MM.1S (cell line): ENCODE data around the gene FGR.

Source experiments
- DNase-seq: peaks from one replicate; pipeline ENCODE4 v3.0.0-alpha.2; 2015
- H2AFZ ChIP-seq: fragments of 300-600 bp; sonication (generic); 2 replicates; pipeline ENCODE4 v1.6.0; 2016; ENCODE audit warnings: antibody characterized with exemption, low read length
- H3F3A ChIP-seq: fragments of 300-600 bp; sonication (generic); 2 replicates; pipeline ENCODE4 v1.6.1; 2016; ENCODE audit warnings: mild to moderate bottlenecking, antibody characterized with exemption, low read length, moderate library complexity, mixed read lengths; ENCODE audit not compliant: insufficient read depth
- H3K27ac ChIP-seq: fragments of 300-600 bp; sonication (generic); 2 replicates; pipeline ENCODE4 v1.5.1; 2016; ENCODE audit warnings: mild to moderate bottlenecking, low read length
- H3K27me3 ChIP-seq: fragments of 300-600 bp; sonication (generic); replicated peaks from 2 replicates; pipeline ENCODE4 v1.6.0; 2016; ENCODE audit warnings: low read length; ENCODE audit not compliant: insufficient read depth
- H3K36me3 ChIP-seq: fragments of 300-600 bp; sonication (generic); replicated peaks from 2 replicates; pipeline ENCODE4 v1.6.1; 2016; ENCODE audit warnings: mild to moderate bottlenecking, low read length, mixed read lengths; ENCODE audit not compliant: insufficient read depth
- H3K4me1 ChIP-seq: fragments of 300-600 bp; sonication (generic); 2 replicates; pipeline ENCODE4 v1.6.1; 2016; ENCODE audit warnings: low read length, mixed read lengths
- H3K4me2 ChIP-seq: fragments of 300-600 bp; sonication (generic); 2 replicates; pipeline ENCODE4 v1.6.0; 2016; ENCODE audit warnings: low read depth, low read length
- H3K4me3 ChIP-seq: fragments of 300-600 bp; sonication (generic); 2 replicates; pipeline ENCODE4 v1.5.1; 2016; ENCODE audit warnings: low read length, mixed read lengths
- H3K79me2 ChIP-seq: fragments of 300-600 bp; sonication (generic); 2 replicates; pipeline ENCODE4 v1.6.1; 2016; ENCODE audit warnings: mixed run types, low read length, mixed read lengths
- H3K9ac ChIP-seq: fragments of 300-600 bp; sonication (generic); 2 replicates; pipeline ENCODE4 v1.6.1; 2016; ENCODE audit warnings: low read length, mixed read lengths
- H3K9me2 ChIP-seq: fragments of 300-600 bp; sonication (generic); replicated peaks from 2 replicates; pipeline ENCODE4 v1.6.1; 2016; ENCODE audit warnings: mild to moderate bottlenecking, low read length, mixed read lengths; ENCODE audit not compliant: insufficient read depth
- H3K9me3 ChIP-seq: fragments of 300-600 bp; sonication (generic); replicated peaks from 2 replicates; pipeline ENCODE4 v1.6.1; 2016; ENCODE audit warnings: mild to moderate bottlenecking, low read length, mixed read lengths; ENCODE audit not compliant: insufficient read depth
- H4K20me1 ChIP-seq: fragments of 300-600 bp; sonication (generic); 2 replicates; pipeline ENCODE4 v1.6.1; 2016; ENCODE audit warnings: mild to moderate bottlenecking, low read length, moderate library complexity, mixed read lengths; ENCODE audit not compliant: insufficient read depth
- EZH2 ChIP-seq: fragments of 300-600 bp; sonication (generic); optimal IDR thresholded peaks from 2 replicates; pipeline ENCODE3; 2017; ENCODE audit warnings: low read depth, mild to moderate bottlenecking, antibody characterized with exemption, low read length, mixed read lengths
- EZH2phosphoT487 ChIP-seq: fragments of 300-600 bp; sonication (generic); IDR thresholded peaks from 2 replicates; pipeline ENCODE4 v1.6.1; 2018; ENCODE audit warnings: antibody characterized with exemption, low read length
- TF ChIP-seq, protein P1 (sequence below): fragments of 300-600 bp; sonication (generic); IDR thresholded peaks from 2 replicates; pipeline ENCODE4 v1.5.1; 2016; ENCODE audit warnings: antibody characterized with exemption, low read length, mixed read lengths

FGR gene

DNA sequence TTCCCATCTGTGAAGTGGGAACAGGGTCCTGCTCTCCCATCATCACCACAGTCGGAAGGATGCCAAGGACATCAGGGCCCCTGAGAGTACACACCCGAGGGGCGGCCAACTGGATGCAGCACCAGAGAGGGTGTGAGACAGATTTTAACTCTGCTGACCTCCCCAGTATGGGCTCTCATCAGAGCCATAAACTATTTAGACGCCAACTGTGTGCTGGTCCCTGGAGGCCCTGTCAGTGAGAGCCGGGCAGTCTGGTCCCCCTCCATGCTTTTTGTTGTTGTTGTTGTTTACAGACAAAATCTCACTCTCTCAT, 1.7 kb downstream of the FGR start:
- peaks cover 15% of the 10 kb centered on the region for H3K27me3 ChIP-seq
- H3K36me3 ChIP-seq, result no peaks in the 10 kb centered on the region
- no peak overlapping the region for H3K4me3 ChIP-seq
- no peak overlapping the region for H3K9ac ChIP-seq
- no peak for DNase-seq
- no peak overlapping the region for H3K27ac ChIP-seq
- TF ChIP-seq, protein P1, sequence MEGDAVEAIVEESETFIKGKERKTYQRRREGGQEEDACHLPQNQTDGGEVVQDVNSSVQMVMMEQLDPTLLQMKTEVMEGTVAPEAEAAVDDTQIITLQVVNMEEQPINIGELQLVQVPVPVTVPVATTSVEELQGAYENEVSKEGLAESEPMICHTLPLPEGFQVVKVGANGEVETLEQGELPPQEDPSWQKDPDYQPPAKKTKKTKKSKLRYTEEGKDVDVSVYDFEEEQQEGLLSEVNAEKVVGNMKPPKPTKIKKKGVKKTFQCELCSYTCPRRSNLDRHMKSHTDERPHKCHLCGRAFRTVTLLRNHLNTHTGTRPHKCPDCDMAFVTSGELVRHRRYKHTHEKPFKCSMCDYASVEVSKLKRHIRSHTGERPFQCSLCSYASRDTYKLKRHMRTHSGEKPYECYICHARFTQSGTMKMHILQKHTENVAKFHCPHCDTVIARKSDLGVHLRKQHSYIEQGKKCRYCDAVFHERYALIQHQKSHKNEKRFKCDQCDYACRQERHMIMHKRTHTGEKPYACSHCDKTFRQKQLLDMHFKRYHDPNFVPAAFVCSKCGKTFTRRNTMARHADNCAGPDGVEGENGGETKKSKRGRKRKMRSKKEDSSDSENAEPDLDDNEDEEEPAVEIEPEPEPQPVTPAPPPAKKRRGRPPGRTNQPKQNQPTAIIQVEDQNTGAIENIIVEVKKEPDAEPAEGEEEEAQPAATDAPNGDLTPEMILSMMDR, result no peak
- TF ChIP-seq EZH2 (no peak), EZH2phosphoT487 (no peak)
- H3K4me1 ChIP-seq, result peaks cover 5% of the 10 kb centered on the region
- H2AFZ ChIP-seq, result no peak overlapping the region
- no peaks in the 10 kb centered on the region for H4K20me1 ChIP-seq
- no peaks in the 10 kb centered on the region for H3K9me2 ChIP-seq
- H3F3A ChIP-seq, result no peaks in the 10 kb centered on the region
- H3K9me3 ChIP-seq, result no peaks in the 10 kb centered on the region
- H3K79me2 ChIP-seq, result no peaks in the 10 kb centered on the region
- no peak overlapping the region for H3K4me2 ChIP-seq

GRCh38 chr1:27632387-27633297, 2.3 kb downstream of the FGR start:
- H3K36me3 ChIP-seq, result no peaks in the 10 kb centered on the region
- H3K4me3 ChIP-seq, result no peak overlapping the region
- H3K9me2 ChIP-seq, result no peaks in the 10 kb centered on the region
- TF ChIP-seq, protein P1, result no peak
- TF ChIP-seq EZH2 (no peak), EZH2phosphoT487 (no peak)
- H3K9me3 ChIP-seq, result no peaks in the 10 kb centered on the region
- no peaks in the 10 kb centered on the region for H3K79me2 ChIP-seq
- no peak for DNase-seq
- peaks cover 5% of the 10 kb centered on the region for H3K4me1 ChIP-seq
- no peaks in the 10 kb centered on the region for H3F3A ChIP-seq
- H2AFZ ChIP-seq, result no peak overlapping the region
- H3K9ac ChIP-seq, result no peak overlapping the region
- peaks cover 15% of the 10 kb centered on the region for H3K27me3 ChIP-seq
- H4K20me1 ChIP-seq, result no peaks in the 10 kb centered on the region
- no peak overlapping the region for H3K27ac ChIP-seq
- H3K4me2 ChIP-seq, result no peak overlapping the region

DNA sequence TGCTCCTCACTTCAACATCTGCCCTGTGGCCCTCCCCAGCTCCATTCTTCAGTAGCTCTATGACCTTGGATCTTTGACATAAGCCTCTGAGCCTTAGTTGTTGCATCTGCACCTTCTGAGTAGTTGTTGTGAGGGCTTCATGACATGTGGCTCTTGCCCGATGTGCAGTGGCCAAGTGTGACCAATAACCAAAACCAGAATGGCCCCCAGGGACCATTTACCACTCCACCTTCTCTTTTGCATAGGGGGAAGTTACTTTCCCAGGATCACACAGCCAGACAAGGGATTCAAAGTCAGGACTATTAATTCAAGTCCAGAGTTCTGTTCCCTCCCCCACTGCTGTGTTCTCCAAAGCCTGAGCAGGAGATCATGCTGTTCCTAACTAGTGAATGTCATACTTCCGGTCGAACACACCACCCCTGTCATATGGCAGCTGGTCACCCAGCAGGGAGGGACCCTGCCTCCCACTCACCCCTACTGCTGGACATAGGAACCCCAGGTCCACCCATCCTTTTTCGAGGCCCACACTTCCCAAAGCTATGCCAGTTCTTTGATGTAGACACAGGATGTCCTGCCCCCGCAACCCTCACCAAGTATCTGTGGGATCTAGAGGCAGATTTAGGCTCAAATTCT, 4.0 kb downstream of the FGR start:
- Histone ChIP-seq H3K27me3 (peaks cover 15% of the 10 kb centered on the region), H4K20me1 (no peaks in the 10 kb centered on the region), H3K9me3 (no peaks in the 10 kb centered on the region), H3K9me2 (no peaks in the 10 kb centered on the region), H3K4me1 (peaks cover 5% of the 10 kb centered on the region), H2AFZ (no peak overlapping the region), H3K27ac (no peak overlapping the region), H3F3A (no peaks in the 10 kb centered on the region), H3K79me2 (no peaks in the 10 kb centered on the region), H3K4me3 (no peak overlapping the region), H3K36me3 (no peaks in the 10 kb centered on the region), H3K4me2 (no peak overlapping the region), H3K9ac (no peak overlapping the region)
- DNase-seq, result no peak
- TF ChIP-seq, protein P1, result no peak
- TF ChIP-seq EZH2phosphoT487 (no peak), EZH2 (no peak)
